Natural killer cell (primary cell): ENCODE results near the gene JAK3. TPM values are rescaled to one million over a fixed set of nuclear protein-coding genes. Genes with fewer than 3 reads are reported as not detected.
"Not testable (repeated sequence)": the region's sequence is repeated elsewhere in the genome, so short reads cannot be mapped to it uniquely, and the experiment has no call there.

ENCODE experiments used
- ATAC-seq, 3 donors: fragments of 150-1000 bp in 2 of 3; fragments of 200-7000 bp in 1 of 3; cut with Tn5 transposase; 1 replicate in 1 of 3; 2 replicates in 2 of 3; pipeline ENCODE4 v1.10.0; 2021; ENCODE audit warnings: mild to moderate bottlenecking in 2 of 3, moderate library complexity in 2 of 3
- DNase-seq, 2 donors: peaks; one replicate each; pipeline versions ENCODE4 v3.0.0 to v3.0.0-alpha.2; 2013 to 2021; ENCODE audit warnings: mixed read lengths in 1 of 2
- H3K27ac ChIP-seq: one replicate; pipeline ENCODE4 v1.5.1; 2013; ENCODE audit warnings: mild to moderate bottlenecking, low read length
- H3K27me3 ChIP-seq: one replicate; pipeline ENCODE4 v1.6.1; 2013; ENCODE audit warnings: low read length; ENCODE audit not compliant: control insufficient read depth, insufficient read depth
- H3K36me3 ChIP-seq: one replicate; pipeline ENCODE4 v1.6.1; 2013; ENCODE audit warnings: low read length; ENCODE audit not compliant: control insufficient read depth, insufficient read depth
- H3K4me1 ChIP-seq: one replicate; pipeline ENCODE4 v1.6.1; 2013; ENCODE audit warnings: low read length; ENCODE audit not compliant: control insufficient read depth, insufficient read depth
- H3K4me3 ChIP-seq: one replicate; pipeline ENCODE4 v1.5.1; 2013; ENCODE audit warnings: low read length
- H3K9me3 ChIP-seq: one replicate; pipeline ENCODE4 v1.6.1; 2013; ENCODE audit warnings: low read length; ENCODE audit not compliant: control insufficient read depth, insufficient read depth
- H3K27ac Mint-ChIP-seq, 2 donors: one replicate each; pipeline ENCODE4 v1.8.0; 2022; ENCODE audit warnings: mild to moderate bottlenecking in 2 of 2, mixed read lengths in 2 of 2, moderate library complexity in 1 of 2
- H3K27me3 Mint-ChIP-seq, 2 donors: one replicate each; pipeline ENCODE4 v1.8.0; 2022; ENCODE audit warnings: low read depth in 2 of 2, mixed read lengths in 2 of 2
- H3K36me3 Mint-ChIP-seq: one replicate; pipeline ENCODE4 v1.8.0; 2022; ENCODE audit warnings: mixed read lengths
- H3K4me1 Mint-ChIP-seq, 2 donors: one replicate each; pipeline ENCODE4 v1.8.0; 2022; ENCODE audit warnings: mixed read lengths in 2 of 2
- H3K4me3 Mint-ChIP-seq: one replicate; pipeline ENCODE4 v1.8.0; 2022; ENCODE audit warnings: mild to moderate bottlenecking, moderate library complexity, mixed read lengths
- H3K9me3 Mint-ChIP-seq, 2 donors: one replicate each; pipeline ENCODE4 v1.8.0; 2022; ENCODE audit warnings: mixed read lengths in 2 of 2
- CTCF ChIP-seq: fragments of 200-600 bp; IDR thresholded peaks from one replicate; pipeline ENCODE4 v1.8.0; 2022; ENCODE audit warnings: antibody characterized with exemption
- WGBS: methylation state at CpG from one replicate; pipeline ENCODE4 v1.1.7; 2013; ENCODE audit warnings: missing lambda C conversion rate; ENCODE audit not compliant: insufficient coverage; 5-methylcytosine and 5-hydroxymethylcytosine counted together
- intact Hi-C: fragments of 100-400 bp; cut with micrococcal nuclease; formaldehyde crosslinking; loops from one replicate; pipeline ENCODE4 v1.14.2; 2022
- total RNA-seq, 4 donors: library from RNA; stranded (reverse); fragments of 120-200 nt in 1 of 4; gene quantifications; one replicate each; pipeline versions ENCODE4 v1.2.3 to v1.2.4, GENCODE V29; 2013 to 2022

The JAK3 gene
- total RNA-seq, 3 donors from 2014 or later (not counting 1 experiment from before 2014, with no cell fraction given): 72.1 to 105 (median 96.1) TPM

- Histone ChIP-seq H3K4me1 (peaks cover 8% of the 10 kb centered on the region), H3K36me3 (no peaks in the 10 kb centered on the region), H3K27me3 (no peaks in the 10 kb centered on the region), H3K9me3 (no peaks in the 10 kb centered on the region), H3K4me3 (no peak overlapping the region), H3K27ac (no peak overlapping the region)
- DNase-seq: no peak
- intact Hi-C loops: no loop called here
- ATAC-seq: no peak
- Mint-ChIP-seq H3K9me3 (no peaks in the 10 kb centered on the region), H3K4me1 (no peaks in the 10 kb centered on the region), H3K36me3 (no peaks in the 10 kb centered on the region), H3K4me3 (no peak overlapping the region), H3K27me3 (peaks cover 0 to 4% of the 10 kb centered on the region in 2 donors), H3K27ac (no peak overlapping the region)
- 97% methylated on average over 6 of the region's 7 CpGs for WGBS
- TF ChIP-seq CTCF: no peak
Observed at GRCh38 chr19:17888260-17888659, 40.5 kb upstream of the JAK3 start.

GRCh38 chr19:17887221-17887620 is 39.4 kb upstream of the JAK3 start:
- not testable (repeated sequence) for H3K9me3 Mint-ChIP-seq, H3K4me1 Mint-ChIP-seq, H3K36me3 Mint-ChIP-seq

GRCh38 chr19:17886515-17886914 is 38.7 kb upstream of the JAK3 start:
- Mint-ChIP-seq H3K27me3 (peaks cover 0 to 2% of the 10 kb centered on the region in 2 donors), H3K9me3 (no peaks in the 10 kb centered on the region), H3K27ac (no peak overlapping the region), H3K4me1 (no peaks in the 10 kb centered on the region), H3K4me3 (no peak overlapping the region), H3K36me3 (no peaks in the 10 kb centered on the region)
- intact Hi-C loops: no loop called here
- no peak for ATAC-seq
- TF ChIP-seq CTCF: no peak
- Histone ChIP-seq H3K27ac (no peak overlapping the region), H3K27me3 (no peaks in the 10 kb centered on the region), H3K9me3 (no peaks in the 10 kb centered on the region), H3K4me3 (no peak overlapping the region), H3K36me3 (no peaks in the 10 kb centered on the region), H3K4me1 (peaks cover 8% of the 10 kb centered on the region)
- no peak for DNase-seq
- 84% methylated on average over 4 of the region's 7 CpGs for WGBS

More at GRCh38 chr19:17887221-17887620, 39.4 kb upstream of the JAK3 start:
- H3K9me3 ChIP-seq, DNase-seq, H3K27me3 Mint-ChIP-seq, H3K27me3 ChIP-seq, H3K27ac ChIP-seq, H3K4me3 ChIP-seq, H3K4me1 ChIP-seq, H3K4me3 Mint-ChIP-seq, H3K27ac Mint-ChIP-seq, H3K36me3 ChIP-seq, ATAC-seq, intact Hi-C loops: not testable (repeated sequence)
- WGBS: 82% methylated on average over 3 of the region's 4 CpGs

DNA sequence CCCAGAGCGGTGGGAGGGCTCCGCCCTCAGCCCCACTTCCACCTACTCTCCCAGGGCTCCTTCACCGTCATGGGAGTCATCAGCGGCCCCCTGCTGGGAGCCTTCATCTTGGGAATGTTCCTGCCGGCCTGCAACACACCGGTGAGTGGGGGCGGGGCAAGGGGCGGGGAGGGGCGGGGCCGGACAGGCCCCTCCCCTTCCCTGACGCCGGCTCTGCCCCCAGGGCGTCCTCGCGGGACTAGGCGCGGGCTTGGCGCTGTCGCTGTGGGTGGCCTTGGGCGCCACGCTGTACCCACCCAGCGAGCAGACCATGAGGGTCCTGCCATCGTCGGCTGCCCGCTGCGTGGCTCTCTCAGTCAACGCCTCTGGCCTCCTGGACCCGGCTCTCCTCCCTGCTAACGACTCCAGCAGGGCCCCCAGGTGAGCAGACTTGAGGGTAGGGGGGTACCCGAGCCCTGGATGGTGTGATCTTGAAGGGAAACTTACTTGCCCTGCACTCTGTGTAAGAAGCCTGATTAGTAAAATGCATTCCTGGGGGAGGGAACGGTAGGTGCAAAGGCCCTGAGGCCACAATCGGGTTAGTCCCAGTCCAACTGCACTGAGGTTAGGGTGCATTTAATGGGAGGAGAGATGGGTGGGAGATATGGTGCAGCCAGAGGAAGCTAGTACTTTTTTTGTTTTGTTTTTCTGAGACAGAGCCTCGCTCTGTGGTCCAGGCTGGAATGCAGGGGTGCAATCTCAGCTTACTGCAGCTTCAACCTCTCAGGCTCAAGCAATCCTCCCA is 36.0 kb upstream of the JAK3 start:
- Histone ChIP-seq H3K4me1 (peaks cover 8% of the 10 kb centered on the region), H3K27me3 (no peaks in the 10 kb centered on the region), H3K36me3 (no peaks in the 10 kb centered on the region), H3K27ac (no peak overlapping the region), H3K4me3 (no peak overlapping the region), H3K9me3 (no peaks in the 10 kb centered on the region)
- WGBS: 87% methylated on average over 33 of the region's 33 CpGs
- intact Hi-C loops: no loop called here
- TF ChIP-seq CTCF: no peak
- no peak overlapping the region for H3K4me3 Mint-ChIP-seq
- DNase-seq (no peak), ATAC-seq (no peak)
- no peaks in the 10 kb centered on the region for H3K9me3 Mint-ChIP-seq
- no peaks in the 10 kb centered on the region for H3K36me3 Mint-ChIP-seq
- no peaks in the 10 kb centered on the region for H3K4me1 Mint-ChIP-seq
- no peak overlapping the region for H3K27ac Mint-ChIP-seq
- H3K27me3 Mint-ChIP-seq: no peaks in the 10 kb centered on the region
